Breast epithelium (tissue), 4 donors: ENCODE results near the gene DYDC2. TPM values are rescaled to one million over a fixed set of nuclear protein-coding genes. Genes with fewer than 3 reads are reported as not detected.
"Not testable (repeated sequence)": the region's sequence is repeated elsewhere in the genome, so short reads cannot be mapped to it uniquely, and the experiment has no call there.

Experiments used
- DNase-seq, 2 donors: peaks; one replicate each; pipeline ENCODE4 v3.0.0-alpha.2; 2019; ENCODE audit warnings: low spot score in 2 of 2
- H3K27ac ChIP-seq, 2 donors: fragments of 200-600 bp; sonication (generic) in 1 of 2; one replicate each; pipeline ENCODE4 v1.5.1; 2016 to 2019; ENCODE audit warnings: mild to moderate bottlenecking in 1 of 2
- H3K27me3 ChIP-seq, 2 donors: fragments of 200-600 bp; sonication (generic) in 1 of 2; one replicate each; pipeline versions ENCODE4 v1.5.1 to v1.6.0; 2017 to 2019; ENCODE audit warnings: control low read depth in 1 of 2, mild to moderate bottlenecking in 1 of 2
- H3K36me3 ChIP-seq: fragments of 200-600 bp; one replicate; pipeline ENCODE4 v1.5.1; 2019
- H3K4me1 ChIP-seq, 2 donors: fragments of 200-600 bp; sonication (generic); one replicate each; pipeline ENCODE4 v1.5.1; 2016 to 2019; ENCODE audit warnings: control low read depth in 1 of 2
- H3K4me3 ChIP-seq, 3 donors: fragments of 200-600 bp; sonication (generic); 1 replicate in 2 of 3; 2 replicates in 1 of 3; pipeline ENCODE4 v1.5.1; 2016 to 2019; ENCODE audit warnings: mild to moderate bottlenecking in 3 of 3, moderate library complexity in 2 of 3
- H3K9me3 ChIP-seq, 2 donors: fragments of 200-600 bp; sonication (generic) in 1 of 2; one replicate each; pipeline ENCODE4 v1.5.1; 2016 to 2019; ENCODE audit warnings: control low read depth in 1 of 2
- POLR2A ChIP-seq: fragments of 450-650 bp; IDR thresholded peaks from one replicate; pipeline ENCODE4 v1.6.1; 2016; ENCODE audit warnings: antibody characterized with exemption, mild to moderate bottlenecking, moderate library complexity
- POLR2AphosphoS5 ChIP-seq, 3 donors: sonication (generic); formaldehyde crosslinking; IDR thresholded peaks; one replicate each; pipeline ENCODE4 v1.6.1; 2017; ENCODE audit warnings: antibody characterized with exemption in 3 of 3
- intact Hi-C: fragments of 100-400 bp; cut with DNase I; formaldehyde crosslinking; loops from one replicate; pipeline ENCODE4 v1.15.1; 2023; ENCODE audit warnings: low total_unique reads
- total RNA-seq, 3 donors: library from RNA; depleted of rRNA; stranded (reverse); fragments of >200 nt; gene quantifications; one replicate each; pipeline ENCODE4 v1.1.0, GENCODE V29; 2016
- TF ChIP-seq, protein P1 (sequence below), 3 donors: fragments of 450-650 bp; IDR thresholded peaks; one replicate each; pipeline ENCODE4 v1.5.1; 2016 to 2017; ENCODE audit warnings: antibody characterized with exemption in 3 of 3, mild to moderate bottlenecking in 3 of 3, moderate library complexity in 3 of 3

DYDC2 gene
- total RNA-seq, 3 donors from 2014 or later = 0.32 TPM; not detected in 2

DNA sequence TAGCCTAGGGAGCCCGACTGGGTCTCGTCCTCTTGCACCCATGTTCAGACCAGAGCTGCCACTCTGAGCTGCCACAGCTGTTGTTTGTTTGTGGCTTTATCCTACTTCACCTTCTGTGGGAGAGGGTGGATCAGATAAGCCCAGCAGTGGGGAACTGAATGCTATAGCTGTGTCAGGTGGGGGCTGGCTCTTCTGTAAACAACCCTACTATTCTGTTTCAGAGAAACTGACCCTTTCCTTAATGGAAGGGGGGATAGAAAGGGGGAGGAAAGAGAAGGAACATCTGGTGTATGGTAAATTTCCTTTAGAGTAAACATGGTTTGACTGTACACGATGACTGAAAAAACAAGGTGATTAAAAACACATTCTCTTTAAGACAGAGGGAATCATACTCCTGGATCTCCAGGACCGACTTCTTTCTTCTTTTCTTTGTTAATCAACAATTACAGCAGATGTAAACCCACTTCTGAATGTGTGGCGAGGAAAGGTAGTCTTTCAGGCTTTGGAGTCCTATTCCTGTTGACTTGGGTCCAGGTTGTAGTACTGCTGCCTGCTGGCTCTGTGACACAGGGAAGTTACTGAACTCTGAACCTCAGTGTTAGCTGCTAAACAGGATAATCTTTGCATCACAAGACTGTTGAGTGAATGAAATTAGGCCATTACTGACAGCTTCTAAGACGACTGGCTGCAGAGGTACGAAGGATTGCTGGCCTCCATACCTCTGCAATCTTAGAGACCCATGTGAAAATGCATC lies 57.7 kb downstream of the DYDC2 start:
- Histone ChIP-seq H3K27me3 (no peaks in the 10 kb centered on the region), H3K27ac (peak overlapping the region; percentile 71 to 86), H3K9me3 (no peaks in the 10 kb centered on the region), H3K4me3 (peak overlapping the region in 2 of 3 donors; percentile 7 to 48), H3K4me1 (peaks cover 7 to 24% of the 10 kb centered on the region in 2 donors), H3K36me3 (no peaks in the 10 kb centered on the region)
- TF ChIP-seq, protein P1, sequence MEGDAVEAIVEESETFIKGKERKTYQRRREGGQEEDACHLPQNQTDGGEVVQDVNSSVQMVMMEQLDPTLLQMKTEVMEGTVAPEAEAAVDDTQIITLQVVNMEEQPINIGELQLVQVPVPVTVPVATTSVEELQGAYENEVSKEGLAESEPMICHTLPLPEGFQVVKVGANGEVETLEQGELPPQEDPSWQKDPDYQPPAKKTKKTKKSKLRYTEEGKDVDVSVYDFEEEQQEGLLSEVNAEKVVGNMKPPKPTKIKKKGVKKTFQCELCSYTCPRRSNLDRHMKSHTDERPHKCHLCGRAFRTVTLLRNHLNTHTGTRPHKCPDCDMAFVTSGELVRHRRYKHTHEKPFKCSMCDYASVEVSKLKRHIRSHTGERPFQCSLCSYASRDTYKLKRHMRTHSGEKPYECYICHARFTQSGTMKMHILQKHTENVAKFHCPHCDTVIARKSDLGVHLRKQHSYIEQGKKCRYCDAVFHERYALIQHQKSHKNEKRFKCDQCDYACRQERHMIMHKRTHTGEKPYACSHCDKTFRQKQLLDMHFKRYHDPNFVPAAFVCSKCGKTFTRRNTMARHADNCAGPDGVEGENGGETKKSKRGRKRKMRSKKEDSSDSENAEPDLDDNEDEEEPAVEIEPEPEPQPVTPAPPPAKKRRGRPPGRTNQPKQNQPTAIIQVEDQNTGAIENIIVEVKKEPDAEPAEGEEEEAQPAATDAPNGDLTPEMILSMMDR (IDR thresholded peaks at IDR 0.05) = no peak
- TF ChIP-seq POLR2AphosphoS5 (IDR thresholded peaks at IDR 0.05) (no peak), POLR2A (no peak)
- no peak for DNase-seq
- intact Hi-C loops = no loop called here

DNA sequence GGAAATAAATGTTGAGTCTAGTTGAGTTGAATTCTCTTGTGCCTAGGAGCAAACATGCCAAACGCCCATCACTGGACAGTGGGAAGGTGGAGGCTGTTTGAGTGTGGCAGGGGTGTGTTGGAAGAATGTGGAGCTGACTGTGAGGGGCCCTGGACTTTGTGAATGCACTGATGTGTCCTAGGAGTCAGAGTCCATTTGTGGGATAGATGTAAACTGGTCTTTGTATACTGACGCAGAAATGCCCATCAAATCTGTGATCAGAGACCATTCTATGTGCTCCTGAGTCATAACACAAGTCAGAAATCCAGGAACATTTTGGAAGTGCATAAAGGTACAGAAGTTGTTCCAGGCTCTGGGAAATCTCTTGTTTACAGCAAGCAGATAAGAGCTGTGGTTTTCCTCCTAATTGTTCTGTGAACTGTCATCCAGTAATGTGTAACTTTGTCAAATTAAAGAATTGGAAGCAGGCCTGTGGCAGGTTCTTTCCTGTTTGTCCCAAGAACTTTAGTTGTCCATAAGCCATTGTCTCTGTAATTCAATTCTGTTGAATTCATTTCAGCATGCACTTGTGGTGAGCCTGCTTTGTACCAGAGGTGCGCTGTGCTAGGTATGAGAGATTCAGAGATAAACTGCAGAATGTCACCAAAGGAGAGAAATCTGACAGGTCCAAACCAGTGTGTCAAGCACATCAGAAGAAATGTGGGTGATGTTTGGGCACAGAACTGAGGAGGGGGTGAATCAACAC lies 59.3 kb downstream of the DYDC2 start:
- Histone ChIP-seq H3K36me3 (no peaks in the 10 kb centered on the region), H3K4me1 (peaks cover 7 to 24% of the 10 kb centered on the region in 2 donors), H3K27ac (peak overlapping the region; percentile 71 to 86)

DNA sequence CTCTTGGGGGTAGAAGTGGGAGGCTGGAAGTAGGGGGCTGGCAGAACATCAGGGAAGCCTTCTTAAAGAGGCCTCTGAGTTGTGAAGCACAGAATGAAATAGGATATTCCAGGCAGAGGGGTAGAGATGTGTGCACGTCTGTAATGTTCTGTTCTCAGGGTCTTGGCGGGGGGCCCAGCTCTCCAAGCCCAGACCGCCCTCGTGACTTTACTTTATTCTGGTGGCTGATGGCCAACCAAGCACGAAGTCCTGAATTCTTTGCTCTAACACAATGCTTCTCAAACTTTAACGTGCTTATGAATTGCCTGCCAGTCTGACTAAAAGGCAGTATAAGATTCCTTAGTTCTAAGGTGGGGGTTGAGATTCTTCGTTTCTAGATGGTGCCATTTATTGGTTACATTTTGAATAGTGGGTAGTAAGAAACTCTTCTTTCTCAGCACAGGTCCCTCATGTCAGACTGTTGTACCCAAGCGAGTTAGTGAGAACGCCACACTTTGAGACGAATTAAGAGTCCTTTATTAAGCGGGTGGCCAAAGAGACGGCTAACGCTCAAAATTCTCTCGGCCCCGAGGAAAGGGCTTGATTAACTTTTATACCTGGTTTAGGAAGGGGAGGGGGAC lies 60.0 kb downstream of the DYDC2 start:
- H3K36me3 ChIP-seq = no peaks in the 10 kb centered on the region
- peak overlapping the region in 1 of 3 donors; percentile 10 for H3K4me3 ChIP-seq
- no peaks in the 10 kb centered on the region for H3K27me3 ChIP-seq
- no peaks in the 10 kb centered on the region for H3K9me3 ChIP-seq
- no peak for TF ChIP-seq POLR2A
- TF ChIP-seq, protein P1 (IDR thresholded peaks at IDR 0.05) = no peak
- peak in 1 of 3 donors; percentile 23 for TF ChIP-seq POLR2AphosphoS5 (IDR thresholded peaks at IDR 0.05)
- peaks cover 7 to 24% of the 10 kb centered on the region in 2 donors for H3K4me1 ChIP-seq
- peak overlapping the region; percentile 71 to 86 for H3K27ac ChIP-seq
- intact Hi-C loops = no loop called here
- no peak for DNase-seq

More for the DNA sequence above, 59.3 kb downstream of the DYDC2 start:
- no peak for DNase-seq
- no peaks in the 10 kb centered on the region for H3K9me3 ChIP-seq
- TF ChIP-seq POLR2A = no peak
- TF ChIP-seq, protein P1 (IDR thresholded peaks at IDR 0.05) = no peak
- peak overlapping the region in 1 of 3 donors; percentile 10 for H3K4me3 ChIP-seq
- H3K27me3 ChIP-seq = no peaks in the 10 kb centered on the region
- intact Hi-C loops = no loop called here

GRCh38 chr10:80417256-80417655 lies 60.7 kb downstream of the DYDC2 start:
- intact Hi-C loops, H3K27ac ChIP-seq, H3K9me3 ChIP-seq, H3K36me3 ChIP-seq, H3K4me3 ChIP-seq, H3K27me3 ChIP-seq, DNase-seq: not testable (repeated sequence)
- peaks cover 7 to 24% of the 10 kb centered on the region in 2 donors for H3K4me1 ChIP-seq

Other genes starting within 250 kb of the DYDC2 start
- gene PLAC9, start 224.1 kb upstream of the DYDC2 start, total RNA-seq = 10 to 100 TPM in 2 of 3 donors, 1 to 10 TPM in 1; 7.5 to 66.2 (median 13.4) TPM
- gene ANXA11, start 151.2 kb upstream of the DYDC2 start, total RNA-seq = 100 to 1,000 TPM in 1 of 3 donors, 10 to 100 TPM in 2; 83.3 to 102 (median 93.4) TPM
- under 1 TPM in 2 of 3 donors, not detected in 1; 0.29 to 0.98 TPM for gene MAT1A, start 67.1 kb upstream of the DYDC2 start, total RNA-seq
- gene DYDC1, start within 50 bp of the DYDC2 start, total RNA-seq = not detected
- gene PRXL2A, start 51.8 kb downstream of the DYDC2 start, total RNA-seq = 100 to 1,000 TPM in 1 of 3 donors, 10 to 100 TPM in 2; 82.3 to 547 (median 88.4) TPM
- 10 to 100 TPM; 52.8 to 76.8 (median 74.8) TPM for gene TSPAN14, start 97.5 kb downstream of the DYDC2 start, total RNA-seq
- gene SH2D4B, start 181.1 kb downstream of the DYDC2 start, total RNA-seq = under 1 TPM in 2 of 3 donors, not detected in 1; 0.15 to 0.16 TPM